Activated naive CD8-positive, alpha-beta T cell treated with anti-CD3 and anti-CD28 coated beads for 36 hours (primary cell): ENCODE measurements around the gene STN1. TPM values are rescaled to one million over a fixed set of nuclear protein-coding genes. Genes with fewer than 3 reads are reported as not detected.

Source experiments
- DNase-seq: peaks from one replicate; pipeline ENCODE4 v3.0.0; 2021
- H3K27ac Mint-ChIP-seq: one replicate; pipeline ENCODE4 v1.8.0; 2022; ENCODE audit warnings: mild to moderate bottlenecking, moderate library complexity, mixed read lengths
- H3K27me3 Mint-ChIP-seq: one replicate; pipeline ENCODE4 v1.8.0; 2022; ENCODE audit warnings: mild to moderate bottlenecking, mixed read lengths
- H3K36me3 Mint-ChIP-seq: one replicate; pipeline ENCODE4 v1.8.0; 2021; ENCODE audit warnings: mild to moderate bottlenecking, mixed read lengths
- H3K4me1 Mint-ChIP-seq: one replicate; pipeline ENCODE4 v1.8.0; 2021; ENCODE audit warnings: mixed read lengths
- H3K4me3 Mint-ChIP-seq: one replicate; pipeline ENCODE4 v1.8.0; 2022; ENCODE audit warnings: mild to moderate bottlenecking, moderate library complexity, mixed read lengths
- H3K9me3 Mint-ChIP-seq: one replicate; pipeline ENCODE4 v1.8.0; 2022; ENCODE audit warnings: mixed read lengths
- total RNA-seq, 2 experiments: library from RNA; stranded (reverse); gene quantifications; one replicate each; pipeline ENCODE4 v1.2.3, GENCODE V29; 2021

Gene STN1
- total RNA-seq, 2 experiments from 2014 or later: 25.4 to 25.5 TPM

DNA sequence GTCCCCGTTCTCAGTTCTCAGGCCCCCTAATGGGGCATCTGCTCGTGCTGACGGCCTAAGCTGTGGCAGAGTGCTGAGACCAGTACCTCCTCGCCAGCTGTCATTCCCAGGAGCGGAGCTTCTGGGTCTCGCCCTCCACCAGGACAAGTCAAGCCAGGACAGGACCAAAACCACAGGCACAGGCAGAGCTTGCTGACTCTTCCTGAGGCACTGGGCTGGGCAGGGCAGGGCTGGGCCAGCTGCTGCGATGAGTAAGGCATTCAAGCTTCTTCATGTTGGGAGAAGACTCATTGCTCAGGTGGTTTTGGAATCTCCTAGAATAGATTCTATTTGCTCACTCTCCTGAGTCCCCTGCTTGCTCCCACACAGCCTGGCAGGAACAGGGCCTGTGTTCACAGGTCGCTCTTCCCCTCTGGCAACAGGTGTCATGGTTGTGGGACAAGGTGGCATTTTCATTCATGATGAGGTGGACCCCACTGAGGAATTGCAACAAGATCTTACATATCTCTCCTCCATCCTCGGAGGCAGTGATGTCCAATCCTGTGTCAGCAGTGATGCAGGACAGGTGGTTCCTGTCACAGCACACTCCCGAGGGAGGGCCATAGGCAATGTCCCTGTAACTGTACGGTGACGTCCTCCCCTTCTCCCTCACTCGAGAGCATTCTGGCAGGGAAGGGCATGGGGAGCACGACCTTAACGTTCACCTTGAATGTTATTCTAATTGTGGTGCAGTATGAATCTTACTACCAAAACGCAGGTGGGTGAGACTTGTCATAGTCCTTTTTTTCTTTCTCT, 45.6 kb downstream of the STN1 start:
- Mint-ChIP-seq H3K36me3 (no peaks in the 10 kb centered on the region), H3K9me3 (no peaks in the 10 kb centered on the region), H3K27ac (no peak overlapping the region), H3K27me3 (no peaks in the 10 kb centered on the region), H3K4me3 (no peak overlapping the region), H3K4me1 (no peaks in the 10 kb centered on the region)
- DNase-seq: no peak

- H3K9me3 Mint-ChIP-seq: no peaks in the 10 kb centered on the region
- H3K4me1 Mint-ChIP-seq: no peaks in the 10 kb centered on the region
- H3K27ac Mint-ChIP-seq: no peak overlapping the region
- H3K4me3 Mint-ChIP-seq: no peak overlapping the region
- no peaks in the 10 kb centered on the region for H3K36me3 Mint-ChIP-seq
- H3K27me3 Mint-ChIP-seq: no peaks in the 10 kb centered on the region
- no peak for DNase-seq
Measured at GRCh38 chr10:103871006-103871405, 47.0 kb downstream of the STN1 start.

DNA sequence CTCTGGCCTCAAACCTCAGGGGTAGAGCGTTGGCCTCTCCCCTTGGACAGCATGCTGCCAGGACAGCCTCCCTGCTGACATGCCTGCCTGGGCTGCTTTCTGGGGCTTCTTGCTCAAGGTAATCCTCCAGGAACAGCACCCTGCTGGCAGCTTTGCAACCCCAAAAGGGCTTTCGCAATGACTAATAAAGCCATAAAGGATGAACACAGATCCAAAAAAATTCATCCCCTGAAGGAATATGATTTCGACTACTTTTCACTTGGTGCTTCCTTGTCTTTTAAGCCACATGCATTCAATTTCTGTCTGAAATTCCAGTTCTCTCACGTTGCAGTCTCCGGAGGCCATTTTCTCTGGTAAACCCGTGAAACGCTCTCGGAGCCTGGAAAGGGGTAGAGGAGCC, 47.5 kb downstream of the STN1 start:
- DNase-seq: no peak
- Mint-ChIP-seq H3K27me3 (no peaks in the 10 kb centered on the region), H3K4me1 (no peaks in the 10 kb centered on the region), H3K4me3 (no peak overlapping the region), H3K9me3 (peaks cover under 1% of the 10 kb centered on the region), H3K27ac (no peak overlapping the region), H3K36me3 (no peaks in the 10 kb centered on the region)

- Mint-ChIP-seq H3K4me1 (no peaks in the 10 kb centered on the region), H3K27ac (no peak overlapping the region), H3K36me3 (peaks cover 1% of the 10 kb centered on the region), H3K27me3 (no peaks in the 10 kb centered on the region), H3K9me3 (peaks cover 7% of the 10 kb centered on the region), H3K4me3 (no peak overlapping the region)
- DNase-seq: no peak
Measured at GRCh38 chr10:103869336-103869735, 48.6 kb downstream of the STN1 start.

DNA sequence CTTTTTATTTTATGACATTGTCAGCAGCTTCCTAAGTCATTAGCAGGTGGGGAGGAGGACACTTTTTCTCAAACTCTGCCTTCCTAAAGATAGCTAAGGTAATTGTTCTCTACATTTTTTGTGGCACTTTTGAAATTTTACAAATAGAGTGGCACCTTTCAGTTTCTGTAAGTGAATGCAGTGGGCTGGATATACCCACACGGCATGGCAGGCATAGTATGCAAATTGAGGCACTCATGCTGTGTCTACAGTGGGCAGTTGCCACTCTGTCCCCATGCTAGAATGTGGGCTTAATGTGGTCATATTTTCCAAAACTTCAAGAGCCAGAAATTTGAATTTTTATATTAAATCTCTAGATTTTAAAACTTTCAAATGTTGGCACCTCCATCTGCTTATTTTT, 49.8 kb downstream of the STN1 start:
- no peak for DNase-seq
- Mint-ChIP-seq H3K4me3 (no peak overlapping the region), H3K27me3 (no peaks in the 10 kb centered on the region), H3K4me1 (no peaks in the 10 kb centered on the region), H3K9me3 (peaks cover 10% of the 10 kb centered on the region), H3K27ac (no peak overlapping the region), H3K36me3 (peaks cover 5% of the 10 kb centered on the region)

DNA sequence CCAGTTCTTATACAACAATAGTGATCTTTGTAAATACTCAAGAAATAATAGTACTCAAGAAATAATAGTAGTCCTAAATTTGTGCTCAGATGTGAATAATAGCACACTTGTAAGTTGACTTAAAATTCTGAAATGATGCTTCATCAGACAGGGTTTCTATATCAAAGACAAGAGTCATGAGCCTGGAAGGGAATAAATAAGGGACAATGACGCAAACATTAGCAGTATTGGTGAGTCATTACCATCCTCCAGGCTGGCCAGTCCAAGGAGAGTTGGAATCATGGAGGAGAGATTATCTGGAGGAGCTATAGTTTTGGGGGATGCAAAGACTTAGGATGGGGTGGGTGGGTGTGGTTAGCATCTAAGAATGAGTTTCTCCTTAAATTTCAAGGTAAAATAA, 56.5 kb downstream of the STN1 start:
- DNase-seq: no peak
- Mint-ChIP-seq H3K4me1 (peaks cover 4% of the 10 kb centered on the region), H3K27ac (no peak overlapping the region), H3K36me3 (peaks cover 5% of the 10 kb centered on the region), H3K9me3 (peaks cover 10% of the 10 kb centered on the region), H3K4me3 (no peak overlapping the region), H3K27me3 (peaks cover 7% of the 10 kb centered on the region)

- peaks cover 11% of the 10 kb centered on the region for H3K4me1 Mint-ChIP-seq
- H3K4me3 Mint-ChIP-seq: no peak overlapping the region
- peaks cover 19% of the 10 kb centered on the region for H3K27me3 Mint-ChIP-seq
- peak; percentile 38 for DNase-seq
- peaks cover 4% of the 10 kb centered on the region for H3K36me3 Mint-ChIP-seq
- H3K27ac Mint-ChIP-seq: no peak overlapping the region
- H3K9me3 Mint-ChIP-seq: peaks cover 3% of the 10 kb centered on the region
Measured at GRCh38 chr10:103859161-103860086, 58.6 kb downstream of the STN1 start.

- Mint-ChIP-seq H3K9me3 (no peaks in the 10 kb centered on the region), H3K36me3 (no peaks in the 10 kb centered on the region), H3K4me1 (peaks cover 12% of the 10 kb centered on the region), H3K4me3 (no peak overlapping the region), H3K27me3 (peaks cover 29% of the 10 kb centered on the region), H3K27ac (no peak overlapping the region)
- no peak for DNase-seq
Measured at GRCh38 chr10:103858360-103858759, 59.6 kb downstream of the STN1 start.

DNA sequence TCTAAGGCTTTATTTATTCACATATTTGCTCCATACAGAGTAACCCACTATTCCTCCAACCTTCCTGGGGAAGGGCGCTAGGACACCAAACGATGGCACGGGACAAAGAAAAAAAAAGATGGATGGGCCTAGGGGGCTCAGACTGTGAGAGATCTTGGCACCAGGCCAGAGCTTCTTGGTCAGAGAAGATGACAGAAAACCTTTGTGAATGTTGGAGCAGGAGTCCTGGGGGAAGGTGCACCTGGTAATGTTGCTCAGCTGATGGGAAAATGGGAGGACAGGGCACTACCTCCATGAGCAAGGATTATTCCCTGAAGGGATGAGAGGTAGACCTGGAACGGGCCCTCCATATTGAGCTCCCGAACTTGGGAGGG, 61.2 kb downstream of the STN1 start:
- no peak overlapping the region for H3K4me3 Mint-ChIP-seq
- H3K9me3 Mint-ChIP-seq: no peaks in the 10 kb centered on the region
- DNase-seq: no peak
- no peaks in the 10 kb centered on the region for H3K36me3 Mint-ChIP-seq
- H3K27ac Mint-ChIP-seq: no peak overlapping the region
- H3K27me3 Mint-ChIP-seq: peaks cover 33% of the 10 kb centered on the region
- peaks cover 12% of the 10 kb centered on the region for H3K4me1 Mint-ChIP-seq

- no peak for DNase-seq
- H3K4me3 Mint-ChIP-seq: peak overlapping the region; percentile 32
- no peaks in the 10 kb centered on the region for H3K9me3 Mint-ChIP-seq
- no peak overlapping the region for H3K27ac Mint-ChIP-seq
- H3K4me1 Mint-ChIP-seq: peaks cover 12% of the 10 kb centered on the region
- H3K27me3 Mint-ChIP-seq: peaks cover 33% of the 10 kb centered on the region
- no peaks in the 10 kb centered on the region for H3K36me3 Mint-ChIP-seq
Measured at GRCh38 chr10:103855852-103856796, 61.9 kb downstream of the STN1 start.

DNA sequence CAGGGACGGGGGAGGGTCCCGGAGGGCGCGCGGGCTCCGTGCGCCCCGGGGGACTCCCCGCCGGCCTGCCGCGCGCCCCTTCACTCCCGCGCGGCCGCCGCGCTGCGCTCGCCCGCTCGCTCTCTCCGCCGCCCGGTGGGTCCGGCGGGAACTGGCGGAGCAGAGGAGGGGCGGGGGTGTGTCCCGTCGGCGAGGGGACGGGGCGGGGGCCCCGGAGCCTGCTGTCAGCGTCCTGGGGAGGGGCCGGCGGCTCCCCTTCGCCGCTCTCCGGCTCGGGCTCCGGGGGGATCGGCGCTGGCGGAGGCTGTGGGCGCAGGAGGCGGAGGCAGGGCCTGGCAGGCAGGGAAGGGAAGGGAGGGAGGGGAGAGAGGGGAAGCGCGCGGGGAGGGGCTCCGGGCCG, 62.6 kb downstream of the STN1 start, which contains the start of gene SH3PXD2A:
Gene SH3PXD2A (minus strand): TSS at position 153 of the 400 bp plus-strand sequence. CDS start 310 bp downstream, outside the sequence.
- Mint-ChIP-seq H3K4me3 (peak within 1 kb of the TSS; percentile 65), H3K27me3 (peaks cover 33% of the 10 kb centered on the region), H3K4me1 (peaks cover 12% of the 10 kb centered on the region), H3K9me3 (no peaks in the 10 kb centered on the region), H3K36me3 (no peaks in the 10 kb centered on the region), H3K27ac (no peak within 1 kb of the TSS)
- DNase-seq: peak; percentile 32

GRCh38 chr10:103854686-103855391, 63.1 kb downstream of the STN1 start:
- DNase-seq: peak; percentile 24
- H3K4me1 Mint-ChIP-seq: peaks cover 12% of the 10 kb centered on the region
- no peaks in the 10 kb centered on the region for H3K36me3 Mint-ChIP-seq
- H3K4me3 Mint-ChIP-seq: peak overlapping the region; percentile 65
- no peaks in the 10 kb centered on the region for H3K9me3 Mint-ChIP-seq
- no peak overlapping the region for H3K27ac Mint-ChIP-seq
- peaks cover 36% of the 10 kb centered on the region for H3K27me3 Mint-ChIP-seq

DNA sequence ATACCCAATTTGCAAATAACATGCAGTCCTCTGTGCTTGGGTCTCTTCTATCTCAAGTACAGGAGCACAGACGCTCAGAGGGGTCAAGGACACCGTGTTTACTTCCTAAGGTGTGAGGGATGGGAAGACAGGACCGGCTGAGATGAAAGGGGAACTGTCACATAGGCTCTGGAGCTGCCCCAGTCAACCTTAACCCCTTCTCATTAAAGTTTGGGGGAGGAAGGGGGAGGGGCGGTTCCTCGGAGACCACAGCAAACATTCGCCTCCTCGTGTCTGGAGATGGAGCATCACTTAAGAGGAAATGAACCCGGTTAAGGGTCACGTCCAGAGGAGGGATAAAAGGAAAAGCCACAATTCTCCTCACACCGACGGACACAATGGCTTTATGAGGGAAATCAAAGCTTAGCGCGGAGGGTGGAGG, 63.7 kb downstream of the STN1 start:
- H3K9me3 Mint-ChIP-seq: no peaks in the 10 kb centered on the region
- no peak for DNase-seq
- peaks cover 41% of the 10 kb centered on the region for H3K27me3 Mint-ChIP-seq
- no peaks in the 10 kb centered on the region for H3K36me3 Mint-ChIP-seq
- H3K4me1 Mint-ChIP-seq: peaks cover 12% of the 10 kb centered on the region
- H3K27ac Mint-ChIP-seq: no peak overlapping the region
- H3K4me3 Mint-ChIP-seq: peak overlapping the region; percentile 65
